Measurements from ENCODE around the gene HOXB9.

Gene HOXB9

GRCh38 chr17:48596000-48596734 lies 30.0 kb downstream of the HOXB9 start:
- ChIA-PET CTCF (interaction anchor here (1.1 to 1.4 kb wide), 2 partner anchors 22 to 260 kb away, joined by 4 to 6 read pairs; no protein-coding TSS in a partner anchor), POLR2A (interaction anchor here (1.1 kb wide), 1 partner anchor 9 kb away, joined by 3 read pairs; no protein-coding TSS in a partner anchor)
- DNase-seq (ENCODE audit: extremely low spot score) = no peak
- no peak for TF ChIP-seq LEF1 (IDR thresholded peaks at IDR 0.05; ENCODE audit: borderline replicate concordance)
- no peak for TF ChIP-seq ELF4 (IDR thresholded peaks at IDR 0.05)
- no peak for TF ChIP-seq HDGF (IDR thresholded peaks at IDR 0.05; ENCODE audit: borderline replicate concordance)
- no peak for TF ChIP-seq BHLHE40 (IDR thresholded peaks at IDR 0.05; ENCODE audit: borderline replicate concordance)
- TF ChIP-seq NFRKB (IDR thresholded peaks at IDR 0.05) = no peak
- no peak for TF ChIP-seq PKNOX1 (IDR thresholded peaks at IDR 0.05)
- no peak for TF ChIP-seq FOXA1 (IDR thresholded peaks at IDR 0.05)
- no peak for TF ChIP-seq FOXM1 (IDR thresholded peaks at IDR 0.05; ENCODE audit: borderline replicate concordance)
- no peak for TF ChIP-seq TARDBP (IDR thresholded peaks at IDR 0.05)
- TF ChIP-seq ZNF384 (IDR thresholded peaks at IDR 0.05) = no peak
- no peak for TF ChIP-seq FOXK2 (IDR thresholded peaks at IDR 0.05)
- TF ChIP-seq SP1 (IDR thresholded peaks at IDR 0.05) = no peak

- ChIA-PET POLR2A (interaction anchor here (1.1 kb wide), 1 partner anchor 10 kb away, joined by 3 read pairs; no protein-coding TSS in a partner anchor), CTCF (interaction anchor here (1.4 kb wide), 1 partner anchor 260 kb away, joined by 6 read pairs; no protein-coding TSS in a partner anchor)
- DNase-seq (ENCODE audit: extremely low spot score) = no peak
- TF ChIP-seq LEF1 (IDR thresholded peaks at IDR 0.05; ENCODE audit: borderline replicate concordance) (no peak), BHLHE40 (IDR thresholded peaks at IDR 0.05; ENCODE audit: borderline replicate concordance) (no peak), NFRKB (IDR thresholded peaks at IDR 0.05) (no peak), ELF4 (IDR thresholded peaks at IDR 0.05) (no peak), L3MBTL2 (conservative IDR thresholded peaks at IDR 0.05) (no peak), FOXK2 (IDR thresholded peaks at IDR 0.05) (no peak), FOXM1 (IDR thresholded peaks at IDR 0.05; ENCODE audit: borderline replicate concordance) (no peak), CTBP1 (IDR thresholded peaks at IDR 0.05; ENCODE audit: borderline replicate concordance) (no peak), ZNF384 (IDR thresholded peaks at IDR 0.05) (no peak), SP1 (IDR thresholded peaks at IDR 0.05) (no peak), SUZ12 (IDR thresholded peaks at IDR 0.05) (no peak), FOXA1 (IDR thresholded peaks at IDR 0.05) (no peak), HDGF (IDR thresholded peaks at IDR 0.05; ENCODE audit: borderline replicate concordance) (no peak), TARDBP (IDR thresholded peaks at IDR 0.05) (no peak)
Observed at GRCh38 chr17:48595278-48595999, 30.7 kb downstream of the HOXB9 start.

- CTCF ChIA-PET = no interaction called here
- TF ChIP-seq HDGF (IDR thresholded peaks at IDR 0.05; ENCODE audit: borderline replicate concordance) (0 out of 2 replicates have a peak, but pooled peaks have one; percentile 75), LEF1 (IDR thresholded peaks at IDR 0.05; ENCODE audit: borderline replicate concordance) (0 out of 2 replicates have a peak, but pooled peaks have one; percentile 65), PKNOX1 (IDR thresholded peaks at IDR 0.05) (no peak)
- POLR2A ChIA-PET = no interaction called here
Observed at GRCh38 chr17:48594538-48595277, 31.4 kb downstream of the HOXB9 start.

GRCh38 chr17:48593840-48594537 lies 32.2 kb downstream of the HOXB9 start:
- ChIA-PET POLR2A (interaction anchor here (1.3 to 1.4 kb wide), 2 partner anchors 47 to 101 kb away, joined by 5 to 6 read pairs; no protein-coding TSS in a partner anchor), CTCF (interaction anchor here (0.7 to 1.3 kb wide), 5 partner anchors 24 to 219 kb away, joined by 3 to 5 read pairs (median 4); no protein-coding TSS in a partner anchor)
- TF ChIP-seq L3MBTL2 (conservative IDR thresholded peaks at IDR 0.05) (no peak), SUZ12 (IDR thresholded peaks at IDR 0.05) (no peak), FOXK2 (IDR thresholded peaks at IDR 0.05) (no peak), ARNT (IDR thresholded peaks at IDR 0.05) (0 out of 2 replicates have a peak, but pooled peaks have one; percentile 54), CTBP1 (IDR thresholded peaks at IDR 0.05; ENCODE audit: borderline replicate concordance) (peak; percentile 6; the same call in 1 of the 2 replicates), FOXM1 (IDR thresholded peaks at IDR 0.05; ENCODE audit: borderline replicate concordance) (no peak), ZNF384 (IDR thresholded peaks at IDR 0.05) (no peak), PKNOX1 (IDR thresholded peaks at IDR 0.05) (peak; percentile 39; the same call in 1 of the 2 replicates), SP1 (IDR thresholded peaks at IDR 0.05) (no peak), BHLHE40 (IDR thresholded peaks at IDR 0.05; ENCODE audit: borderline replicate concordance) (no peak), TARDBP (IDR thresholded peaks at IDR 0.05) (no peak), LEF1 (IDR thresholded peaks at IDR 0.05; ENCODE audit: borderline replicate concordance) (no peak; the same call in 1 of the 2 replicates), NFRKB (IDR thresholded peaks at IDR 0.05) (no peak), HDGF (IDR thresholded peaks at IDR 0.05; ENCODE audit: borderline replicate concordance) (no peak), FOXA1 (IDR thresholded peaks at IDR 0.05) (no peak), ELF4 (IDR thresholded peaks at IDR 0.05) (no peak)
- peak; percentile 77 for DNase-seq (ENCODE audit: extremely low spot score)

More at GRCh38 chr17:48594538-48595277, 31.4 kb downstream of the HOXB9 start:
- DNase-seq (ENCODE audit: extremely low spot score) = no peak
